Endothelial cell (in vitro differentiated cells): ENCODE results near the gene MPP2. TPM values are rescaled to one million over a fixed set of nuclear protein-coding genes. Genes with fewer than 3 reads are reported as not detected.

Experiments used
- DNase-seq: peaks from one replicate; pipeline ENCODE4 v3.0.0; 2021; ENCODE audit warnings: low spot score
- H3K27ac Mint-ChIP-seq: one replicate; pipeline ENCODE4 v1.8.0; 2021; ENCODE audit warnings: mixed read lengths, inconsistent platforms; ENCODE audit not compliant: unreplicated experiment
- H3K27me3 Mint-ChIP-seq: one replicate; pipeline ENCODE4 v1.8.0; 2021; ENCODE audit warnings: mild to moderate bottlenecking, moderate library complexity, mixed read lengths, inconsistent platforms; ENCODE audit not compliant: unreplicated experiment
- H3K36me3 Mint-ChIP-seq: one replicate; pipeline ENCODE4 v1.8.0; 2021; ENCODE audit warnings: mild to moderate bottlenecking, low read depth, mixed read lengths, inconsistent platforms; ENCODE audit not compliant: unreplicated experiment
- H3K4me1 Mint-ChIP-seq: one replicate; pipeline ENCODE4 v1.8.0; 2021; ENCODE audit warnings: mild to moderate bottlenecking, mixed read lengths, inconsistent platforms; ENCODE audit not compliant: unreplicated experiment
- H3K4me3 Mint-ChIP-seq: one replicate; pipeline ENCODE4 v1.8.0; 2021; ENCODE audit warnings: mild to moderate bottlenecking, mixed read lengths, inconsistent platforms; ENCODE audit not compliant: unreplicated experiment
- H3K9me3 Mint-ChIP-seq: one replicate; pipeline ENCODE4 v1.8.0; 2021; ENCODE audit warnings: mixed read lengths, inconsistent platforms; ENCODE audit not compliant: unreplicated experiment
- CTCF ChIP-seq: fragments of 200-600 bp; sonication (generic); IDR thresholded peaks from one replicate; pipeline ENCODE4 v1.5.0; 2021; ENCODE audit warnings: antibody characterized with exemption; ENCODE audit not compliant: unreplicated experiment
- total RNA-seq: library from RNA; stranded (reverse); fragmentation: NEBNext Ultra II Directional; extraction: Animal tissue kit (Norgen Biotek cat#: 25700); gene quantifications from one replicate; pipeline ENCODE4 v1.2.1, GENCODE V29; 2021; ENCODE audit not compliant: unreplicated experiment

Gene MPP2
- total RNA-seq, 1 donor from 2014 or later = 8.4 TPM

- no peak for TF ChIP-seq CTCF
- Mint-ChIP-seq H3K4me1 (peaks cover 3% of the 10 kb centered on the region), H3K27me3 (no peaks in the 10 kb centered on the region), H3K36me3 (peaks cover 7% of the 10 kb centered on the region), H3K27ac (no peak overlapping the region), H3K4me3 (no peak overlapping the region), H3K9me3 (no peaks in the 10 kb centered on the region)
- DNase-seq = no peak
Measured at GRCh38 chr17:43891851-43892646, 15.3 kb downstream of the MPP2 start.

GRCh38 chr17:43890240-43890639 lies 17.1 kb downstream of the MPP2 start:
- H3K27ac Mint-ChIP-seq = no peak overlapping the region
- no peaks in the 10 kb centered on the region for H3K27me3 Mint-ChIP-seq

GRCh38 chr17:43888548-43888947 lies 18.8 kb downstream of the MPP2 start:
- no peaks in the 10 kb centered on the region for H3K27me3 Mint-ChIP-seq

More at GRCh38 chr17:43890240-43890639, 17.1 kb downstream of the MPP2 start:
- no peak for DNase-seq
- Mint-ChIP-seq H3K36me3 (peaks cover 4% of the 10 kb centered on the region), H3K4me1 (peaks cover 3% of the 10 kb centered on the region), H3K9me3 (no peaks in the 10 kb centered on the region), H3K4me3 (no peak overlapping the region)
- TF ChIP-seq CTCF = no peak

GRCh38 chr17:43882761-43883415 lies 24.4 kb downstream of the MPP2 start:
- no peak for DNase-seq
- Mint-ChIP-seq H3K27me3 (peaks cover 4% of the 10 kb centered on the region), H3K4me3 (no peak overlapping the region), H3K36me3 (peaks cover 4% of the 10 kb centered on the region), H3K4me1 (peaks cover 4% of the 10 kb centered on the region), H3K27ac (no peak overlapping the region), H3K9me3 (no peaks in the 10 kb centered on the region)
- TF ChIP-seq CTCF = no peak

More at GRCh38 chr17:43888548-43888947, 18.8 kb downstream of the MPP2 start:
- TF ChIP-seq CTCF = no peak
- H3K4me3 Mint-ChIP-seq = no peak overlapping the region
- H3K27ac Mint-ChIP-seq = no peak overlapping the region
- no peaks in the 10 kb centered on the region for H3K9me3 Mint-ChIP-seq
- H3K4me1 Mint-ChIP-seq = peaks cover 3% of the 10 kb centered on the region
- H3K36me3 Mint-ChIP-seq = peaks cover 4% of the 10 kb centered on the region
- no peak for DNase-seq
